Upper lobe of left lung (tissue), 4 donors: ENCODE measurements around the gene C16orf74.

Experiments
- POLR2A ChIP-seq, 4 donors: fragments of 450-650 bp; IDR thresholded peaks; one replicate each; pipeline ENCODE4 v1.5.1; 2016 to 2017; ENCODE audit warnings: antibody characterized with exemption in 4 of 4, mild to moderate bottlenecking in 2 of 4
- TF ChIP-seq, protein P1 (sequence below), 6 experiments: fragments of 450-650 bp in 4 of 6; fragments of 200-600 bp in 2 of 6; sonication (generic) in 2 of 6; IDR thresholded peaks; one replicate each; pipeline ENCODE4 v1.5.1; 2016 to 2019; ENCODE audit warnings: antibody characterized with exemption in 6 of 6

DNA sequence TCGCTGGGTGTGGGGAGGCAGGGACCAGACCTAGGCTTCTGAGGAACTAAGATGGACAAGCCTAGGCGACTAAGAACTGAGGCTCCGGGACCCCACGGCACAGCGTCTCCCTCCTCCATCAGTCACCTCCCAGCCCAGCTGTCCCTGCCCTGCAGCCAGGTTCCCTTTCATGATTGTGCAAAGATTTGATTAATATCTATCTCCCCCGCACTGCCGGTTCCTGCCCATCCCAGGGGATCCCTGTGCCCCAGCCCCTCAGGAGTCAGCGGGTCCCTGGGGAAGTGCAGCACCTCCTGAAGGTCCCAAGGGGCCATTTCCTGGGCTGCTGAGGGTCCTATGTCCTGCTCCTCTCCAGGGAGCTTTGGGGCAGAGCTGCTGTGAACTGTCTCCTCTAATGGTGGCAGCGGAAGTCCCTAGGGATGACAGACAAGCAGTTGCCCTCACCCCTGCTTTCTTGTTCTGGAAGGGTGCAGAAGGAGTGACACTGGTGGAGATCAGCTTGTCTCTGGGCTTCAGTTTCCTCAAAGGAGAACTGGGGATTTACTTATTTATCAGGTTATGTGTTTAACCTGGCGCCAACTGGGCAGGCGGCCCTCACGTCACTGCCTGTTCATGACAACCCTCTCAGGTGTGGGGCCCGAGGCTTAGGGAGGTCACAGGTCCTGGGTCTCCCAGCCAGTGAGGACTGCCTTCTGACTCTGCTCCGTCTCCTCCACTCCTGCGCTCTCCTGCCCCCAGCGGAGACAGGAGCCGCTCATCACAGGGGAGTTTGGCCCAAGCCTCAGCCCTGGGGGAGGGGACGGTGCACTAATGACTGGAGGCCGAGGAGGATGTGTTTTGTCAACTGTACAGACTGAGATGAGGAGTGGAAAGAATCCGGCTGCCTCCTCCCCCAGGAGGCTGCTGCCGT is 1.9 kb upstream of the C16orf74 start:
- TF ChIP-seq, protein P1, sequence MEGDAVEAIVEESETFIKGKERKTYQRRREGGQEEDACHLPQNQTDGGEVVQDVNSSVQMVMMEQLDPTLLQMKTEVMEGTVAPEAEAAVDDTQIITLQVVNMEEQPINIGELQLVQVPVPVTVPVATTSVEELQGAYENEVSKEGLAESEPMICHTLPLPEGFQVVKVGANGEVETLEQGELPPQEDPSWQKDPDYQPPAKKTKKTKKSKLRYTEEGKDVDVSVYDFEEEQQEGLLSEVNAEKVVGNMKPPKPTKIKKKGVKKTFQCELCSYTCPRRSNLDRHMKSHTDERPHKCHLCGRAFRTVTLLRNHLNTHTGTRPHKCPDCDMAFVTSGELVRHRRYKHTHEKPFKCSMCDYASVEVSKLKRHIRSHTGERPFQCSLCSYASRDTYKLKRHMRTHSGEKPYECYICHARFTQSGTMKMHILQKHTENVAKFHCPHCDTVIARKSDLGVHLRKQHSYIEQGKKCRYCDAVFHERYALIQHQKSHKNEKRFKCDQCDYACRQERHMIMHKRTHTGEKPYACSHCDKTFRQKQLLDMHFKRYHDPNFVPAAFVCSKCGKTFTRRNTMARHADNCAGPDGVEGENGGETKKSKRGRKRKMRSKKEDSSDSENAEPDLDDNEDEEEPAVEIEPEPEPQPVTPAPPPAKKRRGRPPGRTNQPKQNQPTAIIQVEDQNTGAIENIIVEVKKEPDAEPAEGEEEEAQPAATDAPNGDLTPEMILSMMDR (IDR thresholded peaks at IDR 0.05): no peak
- no peak for TF ChIP-seq POLR2A (IDR thresholded peaks at IDR 0.05)
